ENCODE measurements around the gene FKBP14. TPM values are rescaled to one million over a fixed set of nuclear protein-coding genes. Genes with fewer than 3 reads are reported as not detected.
"Not testable (repeated sequence)": the region's sequence is repeated elsewhere in the genome, so short reads cannot be mapped to it uniquely, and the experiment has no call there.

The FKBP14 gene
- 8.5 TPM for total RNA-seq
- long read RNA-seq, full-length matches to known transcripts = 6 of 8 reads
- long read RNA-seq, partial matches to known transcripts = 0 of 8 reads
- long read RNA-seq, other reads (novel, unspliced or antisense) = 2 of 8 reads

- ATAC-seq = peak; percentile 96
- intact Hi-C loops (cut with DNase I) = loop anchor here (5.0 kb wide), 1 partner anchor 111 kb away; no protein-coding TSS in a partner anchor
- DNase-seq (ENCODE audit: missing footprints) = peak; percentile 97
Measured at GRCh38 chr7:30026229-30027064, at the start of gene FKBP14. Gene FKBP14 (minus strand): TSS chr7:30026702. CDS start chr7:30026508, 194 bp downstream.

GRCh38 chr7:30074422-30075030 lies 48.0 kb upstream of the FKBP14 start:
- no peak for ATAC-seq
- DNase-seq (ENCODE audit: missing footprints) = no peak
- intact Hi-C loops (cut with DNase I) = loop anchor here (5.0 kb wide), 1 partner anchor 197 kb away; no protein-coding TSS in a partner anchor

GRCh38 chr7:30072735-30073134 lies 46.2 kb upstream of the FKBP14 start:
- ATAC-seq (no peak), DNase-seq (ENCODE audit: missing footprints) (no peak)
- intact Hi-C loops (cut with DNase I) = loop anchor here (5.0 kb wide), 1 partner anchor 195 kb away; no protein-coding TSS in a partner anchor

- DNase-seq (ENCODE audit: missing footprints) (no peak), ATAC-seq (no peak)
- intact Hi-C loops (cut with DNase I) = loop anchor here (5.0 kb wide), 1 partner anchor 193 kb away; no protein-coding TSS in a partner anchor
Measured at GRCh38 chr7:30070052-30070451, 43.5 kb upstream of the FKBP14 start.

GRCh38 chr7:30069096-30069867 lies 42.8 kb upstream of the FKBP14 start:
- no peak for DNase-seq (ENCODE audit: missing footprints)
- intact Hi-C loops (cut with DNase I) = loop anchor here (5.0 kb wide), 1 partner anchor 322 kb away; no protein-coding TSS in a partner anchor
- no peak for ATAC-seq

- intact Hi-C loops (cut with DNase I) = loop anchor here (5.0 kb wide), 1 partner anchor 321 kb away; no protein-coding TSS in a partner anchor
- no peak for DNase-seq (ENCODE audit: missing footprints)
- peak; percentile 83 for ATAC-seq
Measured at GRCh38 chr7:30068117-30068516, 41.6 kb upstream of the FKBP14 start.

- DNase-seq (ENCODE audit: missing footprints) (no peak), ATAC-seq (no peak)
- intact Hi-C loops (cut with DNase I) = loop anchor here (5.0 kb wide), 1 partner anchor 319 kb away; no protein-coding TSS in a partner anchor
Measured at GRCh38 chr7:30066687-30067086, 40.2 kb upstream of the FKBP14 start.

GRCh38 chr7:30065746-30066145 lies 39.2 kb upstream of the FKBP14 start:
- intact Hi-C loops (cut with DNase I) = loop anchor here (5.0 kb wide), 1 partner anchor 318 kb away; no protein-coding TSS in a partner anchor
- ATAC-seq (no peak), DNase-seq (ENCODE audit: missing footprints) (no peak)

GRCh38 chr7:30062587-30062986 lies 36.1 kb upstream of the FKBP14 start:
- ATAC-seq = peak; percentile 70
- no peak for DNase-seq (ENCODE audit: missing footprints)
- intact Hi-C loops (cut with DNase I) = no loop called here

- intact Hi-C loops (cut with DNase I); DNase-seq (ENCODE audit: missing footprints): not testable (repeated sequence)
- peak; percentile 80 for ATAC-seq
Measured at GRCh38 chr7:30061786-30062185, 35.3 kb upstream of the FKBP14 start.

GRCh38 chr7:30057741-30058140 lies 31.2 kb upstream of the FKBP14 start:
- DNase-seq (ENCODE audit: missing footprints) (no peak), ATAC-seq (no peak)
- intact Hi-C loops (cut with DNase I) = no loop called here

- no peak for DNase-seq (ENCODE audit: missing footprints)
- intact Hi-C loops (cut with DNase I) = no loop called here
- no peak for ATAC-seq
Measured at GRCh38 chr7:30053068-30053467, 26.6 kb upstream of the FKBP14 start.

GRCh38 chr7:30049173-30049572 lies 22.7 kb upstream of the FKBP14 start:
- intact Hi-C loops (cut with DNase I) = no loop called here
- DNase-seq (ENCODE audit: missing footprints) (no peak), ATAC-seq (no peak)

GRCh38 chr7:30048582-30048981 lies 22.1 kb upstream of the FKBP14 start:
- DNase-seq (ENCODE audit: missing footprints) (no peak), ATAC-seq (no peak)
- intact Hi-C loops (cut with DNase I) = no loop called here

- DNase-seq (ENCODE audit: missing footprints) (no peak), ATAC-seq (no peak)
- intact Hi-C loops (cut with DNase I) = no loop called here
Measured at GRCh38 chr7:30047124-30047523, 20.6 kb upstream of the FKBP14 start.

- intact Hi-C loops (cut with DNase I) = no loop called here
- ATAC-seq (no peak), DNase-seq (ENCODE audit: missing footprints) (peak; percentile 52)
Measured at GRCh38 chr7:30046127-30046770, 19.7 kb upstream of the FKBP14 start.

- ATAC-seq (no peak), DNase-seq (ENCODE audit: missing footprints) (no peak)
- intact Hi-C loops (cut with DNase I) = no loop called here
Measured at GRCh38 chr7:30041526-30042269, 15.2 kb upstream of the FKBP14 start.

GRCh38 chr7:30040938-30041337 lies 14.4 kb upstream of the FKBP14 start:
- intact Hi-C loops (cut with DNase I) = no loop called here
- ATAC-seq (no peak), DNase-seq (ENCODE audit: missing footprints) (no peak)

Data from Right ventricle myocardium inferior (tissue), 1 donor.